Fibroblast of the conjunctiva (primary cell): ENCODE measurements around the gene SLC52A3.
"Not testable (repeated sequence)": the region's sequence is repeated elsewhere in the genome, so short reads cannot be mapped to it uniquely, and the experiment has no call there.

Experiments used
- DNase-seq: peaks from one replicate; pipeline ENCODE4 v3.0.0-alpha.2; 2010; ENCODE audit warnings: low read depth

Gene SLC52A3

GRCh38 chr20:768426-768978 lies at the start of gene SLC52A3:
SLC52A3 (minus strand) TSS chr20:768500; CDS start chr20:765774, 2,726 bp downstream.
- no peak for DNase-seq

GRCh38 chr20:815914-816606 lies 47.8 kb upstream of the SLC52A3 start:
- peak; percentile 30 for DNase-seq

- DNase-seq, result no peak
Measured at GRCh38 chr20:815226-815625, 46.9 kb upstream of the SLC52A3 start.

GRCh38 chr20:813390-813789 lies 45.1 kb upstream of the SLC52A3 start:
- no peak for DNase-seq

- not testable (repeated sequence) for DNase-seq
Measured at GRCh38 chr20:812435-812814, 44.1 kb upstream of the SLC52A3 start.

- DNase-seq, result not testable (repeated sequence)
Measured at GRCh38 chr20:811776-812434, 43.6 kb upstream of the SLC52A3 start.

- no peak for DNase-seq
Measured at GRCh38 chr20:805713-806112, 37.4 kb upstream of the SLC52A3 start.

GRCh38 chr20:801678-802077 lies 33.4 kb upstream of the SLC52A3 start:
- no peak for DNase-seq

GRCh38 chr20:800026-800425 lies 31.7 kb upstream of the SLC52A3 start:
- DNase-seq, result not testable (repeated sequence)

GRCh38 chr20:798746-799145 lies 30.4 kb upstream of the SLC52A3 start:
- not testable (repeated sequence) for DNase-seq

- no peak for DNase-seq
Measured at GRCh38 chr20:796921-797320, 28.6 kb upstream of the SLC52A3 start.

GRCh38 chr20:792248-792647 lies 23.9 kb upstream of the SLC52A3 start:
- no peak for DNase-seq

- no peak for DNase-seq
Measured at GRCh38 chr20:791056-791455, 22.8 kb upstream of the SLC52A3 start.

GRCh38 chr20:787825-788224 lies 19.5 kb upstream of the SLC52A3 start:
- DNase-seq, result no peak

GRCh38 chr20:779771-780170 lies 11.5 kb upstream of the SLC52A3 start:
- no peak for DNase-seq

GRCh38 chr20:776165-776564 lies 7.9 kb upstream of the SLC52A3 start:
- no peak for DNase-seq

GRCh38 chr20:775679-776135 lies 7.4 kb upstream of the SLC52A3 start:
- DNase-seq, result no peak

- no peak for DNase-seq
Measured at GRCh38 chr20:774660-775057, 6.4 kb upstream of the SLC52A3 start.

GRCh38 chr20:774016-774659 lies 5.8 kb upstream of the SLC52A3 start:
- no peak for DNase-seq

GRCh38 chr20:772806-773205 lies 4.5 kb upstream of the SLC52A3 start:
- DNase-seq, result no peak

GRCh38 chr20:771741-772464 lies 3.6 kb upstream of the SLC52A3 start:
- DNase-seq, result no peak

GRCh38 chr20:770691-771090 lies 2.4 kb upstream of the SLC52A3 start:
- DNase-seq, result no peak
